IgD-negative memory B cell (primary cell): Measurements from ENCODE around the gene BPI. TPM values are rescaled to one million over a fixed set of nuclear protein-coding genes. Genes with fewer than 3 reads are reported as not detected.

Experiments
- H3K27ac Mint-ChIP-seq, 3 donors: one replicate each; pipeline ENCODE4 v1.8.0; 2020 to 2022; ENCODE audit warnings: mild to moderate bottlenecking in 3 of 3, mixed read lengths in 3 of 3, moderate library complexity in 1 of 3
- H3K27me3 Mint-ChIP-seq: one replicate; pipeline ENCODE4 v1.8.0; 2021; ENCODE audit warnings: mixed read lengths
- H3K36me3 Mint-ChIP-seq: one replicate; pipeline ENCODE4 v1.8.0; 2020; ENCODE audit warnings: mild to moderate bottlenecking, mixed read lengths
- H3K4me1 Mint-ChIP-seq, 3 donors: one replicate each; pipeline ENCODE4 v1.8.0; 2020 to 2022; ENCODE audit warnings: mixed read lengths in 3 of 3, mild to moderate bottlenecking in 1 of 3
- H3K4me3 Mint-ChIP-seq, 4 donors: one replicate each; pipeline ENCODE4 v1.8.0; 2020 to 2022; ENCODE audit warnings: mild to moderate bottlenecking in 4 of 4, mixed read lengths in 4 of 4, moderate library complexity in 3 of 4
- H3K9me3 Mint-ChIP-seq, 3 donors: one replicate each; pipeline ENCODE4 v1.8.0; 2020 to 2021; ENCODE audit warnings: mixed read lengths in 3 of 3, mild to moderate bottlenecking in 1 of 3
- polyA plus RNA-seq: library from polyadenylated mRNA; unstranded; fragments of 300-500 nt; fragmentation: Illumina TruSeq; gene quantifications from one replicate; pipeline ENCODE4 v1.2.3, GENCODE V29; 2021

Gene BPI
- polyA plus RNA-seq, 1 donor from 2014 or later = not detected

- Mint-ChIP-seq H3K9me3 (no peaks in the 10 kb centered on the region), H3K27ac (no peak overlapping the region), H3K27me3 (peaks cover 13% of the 10 kb centered on the region), H3K36me3 (no peaks in the 10 kb centered on the region), H3K4me1 (no peaks in the 10 kb centered on the region), H3K4me3 (no peak overlapping the region)
Observed at GRCh38 chr20:38344107-38344701, 40.2 kb downstream of the BPI start.

GRCh38 chr20:38345643-38346042, 41.7 kb downstream of the BPI start:
- Mint-ChIP-seq H3K27me3 (peaks cover 11% of the 10 kb centered on the region), H3K4me1 (no peaks in the 10 kb centered on the region), H3K4me3 (no peak overlapping the region), H3K27ac (no peak overlapping the region), H3K9me3 (no peaks in the 10 kb centered on the region), H3K36me3 (no peaks in the 10 kb centered on the region)

- Mint-ChIP-seq H3K4me1 (no peaks in the 10 kb centered on the region), H3K4me3 (no peak within 1 kb of the TSS), H3K9me3 (no peaks in the 10 kb centered on the region)
Observed at GRCh38 chr20:38346247-38346651, 42.3 kb downstream of the BPI start, which contains the start of gene LBP. Gene LBP, plus strand, starts transcription at chr20:38346482. Its CDS starts 35 bp downstream, at chr20:38346517.

GRCh38 chr20:38346741-38347140, 42.8 kb downstream of the BPI start:
- no peak overlapping the region for H3K27ac Mint-ChIP-seq
- H3K4me3 Mint-ChIP-seq = no peak overlapping the region
- H3K27me3 Mint-ChIP-seq = peaks cover 11% of the 10 kb centered on the region
- no peaks in the 10 kb centered on the region for H3K4me1 Mint-ChIP-seq
- peaks cover 2% of the 10 kb centered on the region for H3K36me3 Mint-ChIP-seq
- H3K9me3 Mint-ChIP-seq = no peaks in the 10 kb centered on the region

More at GRCh38 chr20:38346247-38346651, 42.3 kb downstream of the BPI start, which contains the start of gene LBP:
- H3K27me3 Mint-ChIP-seq = peaks cover 11% of the 10 kb centered on the region
- peaks cover 2% of the 10 kb centered on the region for H3K36me3 Mint-ChIP-seq
- H3K27ac Mint-ChIP-seq = no peak within 1 kb of the TSS

- H3K4me3 Mint-ChIP-seq = no peak overlapping the region
- H3K9me3 Mint-ChIP-seq = no peaks in the 10 kb centered on the region
- H3K4me1 Mint-ChIP-seq = peaks cover 0 to 8% (median 0%) of the 10 kb centered on the region in 3 donors
- peaks cover 2% of the 10 kb centered on the region for H3K36me3 Mint-ChIP-seq
- H3K27me3 Mint-ChIP-seq = peaks cover 5% of the 10 kb centered on the region
- no peak overlapping the region for H3K27ac Mint-ChIP-seq
Observed at GRCh38 chr20:38349856-38350255, 45.9 kb downstream of the BPI start.

GRCh38 chr20:38350879-38351775, 47.2 kb downstream of the BPI start:
- Mint-ChIP-seq H3K9me3 (no peaks in the 10 kb centered on the region), H3K36me3 (peaks cover 2% of the 10 kb centered on the region), H3K4me1 (peaks cover 0 to 10% (median 0%) of the 10 kb centered on the region in 3 donors), H3K27ac (no peak overlapping the region), H3K27me3 (peaks cover 4% of the 10 kb centered on the region), H3K4me3 (no peak overlapping the region)

- Mint-ChIP-seq H3K36me3 (peaks cover 2% of the 10 kb centered on the region), H3K9me3 (no peaks in the 10 kb centered on the region), H3K4me3 (no peak overlapping the region), H3K27me3 (no peaks in the 10 kb centered on the region), H3K27ac (peak overlapping the region in 1 of 3 donors; percentile 6), H3K4me1 (peaks cover 0 to 10% (median 2%) of the 10 kb centered on the region in 3 donors)
Observed at GRCh38 chr20:38353316-38353715, 49.4 kb downstream of the BPI start.

- no peak overlapping the region for H3K27ac Mint-ChIP-seq
- no peaks in the 10 kb centered on the region for H3K27me3 Mint-ChIP-seq
- no peak overlapping the region for H3K4me3 Mint-ChIP-seq
- H3K36me3 Mint-ChIP-seq = peaks cover 4% of the 10 kb centered on the region
- peaks cover 0 to 10% (median 2%) of the 10 kb centered on the region in 3 donors for H3K4me1 Mint-ChIP-seq
- H3K9me3 Mint-ChIP-seq = no peaks in the 10 kb centered on the region
Observed at GRCh38 chr20:38354227-38354626, 50.3 kb downstream of the BPI start.

GRCh38 chr20:38355161-38356012, 51.4 kb downstream of the BPI start:
- peaks cover 0 to 10% (median 2%) of the 10 kb centered on the region in 3 donors for H3K4me1 Mint-ChIP-seq
- H3K9me3 Mint-ChIP-seq = no peaks in the 10 kb centered on the region
- H3K4me3 Mint-ChIP-seq = no peak overlapping the region
- no peaks in the 10 kb centered on the region for H3K27me3 Mint-ChIP-seq
- H3K27ac Mint-ChIP-seq = no peak overlapping the region
- peaks cover 4% of the 10 kb centered on the region for H3K36me3 Mint-ChIP-seq

- no peaks in the 10 kb centered on the region for H3K27me3 Mint-ChIP-seq
- H3K36me3 Mint-ChIP-seq = peaks cover 2% of the 10 kb centered on the region
- H3K9me3 Mint-ChIP-seq = no peaks in the 10 kb centered on the region
- no peak overlapping the region for H3K27ac Mint-ChIP-seq
- H3K4me1 Mint-ChIP-seq = peaks cover 0 to 10% (median 2%) of the 10 kb centered on the region in 3 donors
- H3K4me3 Mint-ChIP-seq = no peak overlapping the region
Observed at GRCh38 chr20:38357653-38358207, 53.8 kb downstream of the BPI start.

- Mint-ChIP-seq H3K27ac (no peak overlapping the region), H3K4me3 (no peak overlapping the region), H3K4me1 (peaks cover 0 to 2% (median 2%) of the 10 kb centered on the region in 3 donors), H3K27me3 (no peaks in the 10 kb centered on the region), H3K36me3 (peaks cover 2% of the 10 kb centered on the region), H3K9me3 (no peaks in the 10 kb centered on the region)
Observed at GRCh38 chr20:38358556-38358955, 54.6 kb downstream of the BPI start.

- H3K27me3 Mint-ChIP-seq = no peaks in the 10 kb centered on the region
- H3K27ac Mint-ChIP-seq = no peak overlapping the region
- H3K36me3 Mint-ChIP-seq = peaks cover 2% of the 10 kb centered on the region
- no peaks in the 10 kb centered on the region for H3K4me1 Mint-ChIP-seq
- H3K9me3 Mint-ChIP-seq = no peaks in the 10 kb centered on the region
- no peak overlapping the region for H3K4me3 Mint-ChIP-seq
Observed at GRCh38 chr20:38363004-38363747, 59.2 kb downstream of the BPI start.

- peaks cover 0 to 6% (median 0%) of the 10 kb centered on the region in 3 donors for H3K4me1 Mint-ChIP-seq
- H3K9me3 Mint-ChIP-seq = peaks cover 0 to 3% (median 0%) of the 10 kb centered on the region in 3 donors
- H3K27ac Mint-ChIP-seq = no peak overlapping the region
- H3K36me3 Mint-ChIP-seq = no peaks in the 10 kb centered on the region
- peaks cover 7% of the 10 kb centered on the region for H3K27me3 Mint-ChIP-seq
- H3K4me3 Mint-ChIP-seq = peak overlapping the region in 1 of 4 donors; percentile 35
Observed at GRCh38 chr20:38369389-38369788, 65.4 kb downstream of the BPI start.

GRCh38 chr20:38372806-38373205, 68.8 kb downstream of the BPI start:
- peaks cover 0 to 6% (median 0%) of the 10 kb centered on the region in 3 donors for H3K4me1 Mint-ChIP-seq
- H3K27me3 Mint-ChIP-seq = peaks cover 9% of the 10 kb centered on the region
- H3K27ac Mint-ChIP-seq = no peak overlapping the region
- no peak overlapping the region for H3K4me3 Mint-ChIP-seq
- H3K9me3 Mint-ChIP-seq = peaks cover 0 to 3% (median 0%) of the 10 kb centered on the region in 3 donors
- no peaks in the 10 kb centered on the region for H3K36me3 Mint-ChIP-seq
